Mesenteric fat pad (tissue), 1 donor: ENCODE data around the gene CRYBB3. TPM values are rescaled to one million over a fixed set of nuclear protein-coding genes. Genes with fewer than 3 reads are reported as not detected.

Experiments used
- DNase-seq: peaks from one replicate; pipeline ENCODE4 v3.0.0-alpha.2; 2020; ENCODE audit warnings: low spot score
- long read RNA-seq: library from polyadenylated mRNA; unstranded; transcript quantifications from one replicate; pipeline ENCODE4 v2.0.0, GENCODE V29; 2020
- total RNA-seq: library from RNA; stranded (reverse); fragmentation: NEBNext Ultra II Directional; extraction: Animal tissue kit (Norgen Biotek cat#: 25700); gene quantifications from one replicate; pipeline ENCODE4 v1.2.1, GENCODE V29; 2021
- donor health status: DM: yes; HTN: yes; CAD: no.

The CRYBB3 gene
- not detected for total RNA-seq
- long read RNA-seq, result 0 reads

GRCh38 chr22:25199731-25200520, at the start of gene CRYBB3:
TSS of gene CRYBB3 (plus strand) at chr22:25199858. CDS start at chr22:25201397, 1,539 bp downstream.
- no peak for DNase-seq

DNA sequence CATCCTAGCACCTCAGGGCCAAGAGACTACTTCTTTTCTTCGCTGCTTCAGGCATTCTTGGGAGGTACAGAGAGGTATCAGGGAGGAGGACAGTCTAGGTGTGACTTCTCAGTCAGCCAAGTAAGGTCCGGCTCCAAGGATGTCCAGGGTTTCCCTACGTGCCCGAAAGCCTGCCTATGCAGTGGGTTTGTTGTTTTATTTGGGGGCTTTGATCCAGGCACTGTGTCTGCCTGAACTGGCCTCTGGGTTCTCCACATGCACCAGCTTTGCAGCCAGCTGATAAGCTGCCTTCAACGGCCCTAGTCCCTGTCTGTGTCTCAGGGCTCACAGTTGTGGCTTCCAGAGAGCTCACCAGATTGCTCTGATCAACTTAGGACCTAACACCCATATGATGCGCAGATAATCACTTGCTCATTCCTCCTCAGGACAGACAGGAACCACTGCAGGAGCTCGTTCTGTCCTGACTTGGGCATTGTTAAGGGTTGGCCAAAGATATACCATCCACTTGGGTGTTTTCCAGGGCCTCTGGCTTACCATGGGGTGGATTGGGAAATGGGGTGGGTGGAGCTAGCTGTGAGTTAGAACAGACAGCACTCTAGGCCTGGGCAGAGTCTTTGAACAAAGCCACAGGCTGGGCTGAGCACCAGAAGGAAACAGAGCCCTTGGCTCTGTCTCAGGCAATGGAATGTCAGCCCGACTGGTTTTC, 45.5 kb upstream of the CRYBB3 start:
- no peak for DNase-seq

DNA sequence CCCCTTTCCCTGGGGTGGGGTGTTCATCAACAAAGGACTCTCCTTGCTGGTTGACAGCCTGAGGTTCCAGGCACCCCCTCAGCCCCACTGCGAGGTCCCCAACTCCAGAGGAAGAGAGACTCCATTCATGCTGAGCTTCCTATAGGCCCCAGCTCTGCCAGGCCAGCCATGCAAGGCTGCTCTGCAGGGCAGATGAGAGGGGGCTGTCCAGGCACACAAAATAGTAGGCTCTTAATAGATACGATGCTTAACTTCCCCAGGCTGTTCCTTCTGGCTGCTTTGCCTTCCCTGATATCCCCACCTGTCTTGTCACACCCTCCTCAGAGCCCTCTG, 45.0 kb upstream of the CRYBB3 start:
- no peak for DNase-seq

DNA sequence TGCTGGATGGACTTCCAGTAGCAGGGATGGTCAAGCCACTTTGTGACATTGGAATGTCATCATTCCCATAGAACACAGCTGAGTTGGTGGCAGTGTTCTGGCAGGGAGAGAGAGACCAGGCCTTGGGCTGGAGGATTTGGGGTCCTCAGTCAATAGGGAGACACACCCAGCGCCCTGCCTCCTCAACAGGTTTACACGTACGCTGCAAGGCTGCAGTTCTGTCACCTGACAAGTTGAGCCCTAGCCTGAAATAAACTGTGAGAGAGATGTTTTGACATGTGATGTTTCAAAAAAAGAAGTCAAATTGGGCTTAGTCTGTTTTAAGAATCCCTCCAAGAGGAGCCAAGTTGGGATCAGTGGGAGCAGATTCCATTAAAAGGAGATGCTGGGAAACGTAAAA, 42.9 kb upstream of the CRYBB3 start:
- DNase-seq, result no peak

GRCh38 chr22:25159028-25159427, 40.6 kb upstream of the CRYBB3 start:
- no peak for DNase-seq

DNA sequence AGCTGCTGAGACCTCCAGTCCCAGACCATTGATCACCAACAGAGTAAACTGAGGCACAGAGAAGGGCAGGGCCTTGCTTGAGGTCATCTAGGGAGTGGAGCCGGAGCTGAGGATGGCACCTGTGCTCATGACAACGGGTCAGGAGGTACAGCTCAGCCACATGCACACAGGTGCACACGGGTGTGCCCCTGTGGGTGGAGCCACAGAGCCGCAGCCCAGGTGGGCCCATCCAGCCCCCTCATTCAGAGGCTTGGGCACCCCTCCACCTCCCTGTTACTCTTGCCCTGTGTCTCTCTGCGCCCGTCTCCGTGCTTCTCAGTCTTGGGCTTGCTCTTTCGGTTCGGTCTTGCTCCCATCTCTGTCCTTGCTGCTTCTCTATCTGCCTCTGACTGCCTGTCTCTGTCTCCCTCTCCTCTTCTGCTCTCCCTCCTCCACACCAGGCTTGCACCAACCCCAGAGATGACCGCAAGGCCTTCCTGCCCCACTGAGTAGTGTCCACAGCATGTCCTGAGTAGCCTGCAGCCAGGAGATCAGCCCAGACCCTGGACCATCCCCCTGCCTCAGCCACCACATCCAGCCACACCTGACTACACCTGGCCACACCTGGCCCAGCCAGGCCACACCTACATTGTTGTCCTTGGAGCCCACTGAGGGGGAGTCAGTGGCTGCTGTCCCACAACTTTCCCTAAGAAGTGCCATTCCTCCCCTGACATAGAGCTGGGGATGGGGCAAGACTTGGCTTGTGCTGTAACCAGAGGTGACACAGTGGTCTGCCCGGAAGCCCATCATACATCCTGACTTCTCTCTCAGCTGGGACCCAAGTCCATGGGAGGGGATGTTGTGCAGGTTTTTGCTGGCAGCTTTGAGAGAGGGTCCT, 39.3 kb upstream of the CRYBB3 start:
- no peak for DNase-seq

DNA sequence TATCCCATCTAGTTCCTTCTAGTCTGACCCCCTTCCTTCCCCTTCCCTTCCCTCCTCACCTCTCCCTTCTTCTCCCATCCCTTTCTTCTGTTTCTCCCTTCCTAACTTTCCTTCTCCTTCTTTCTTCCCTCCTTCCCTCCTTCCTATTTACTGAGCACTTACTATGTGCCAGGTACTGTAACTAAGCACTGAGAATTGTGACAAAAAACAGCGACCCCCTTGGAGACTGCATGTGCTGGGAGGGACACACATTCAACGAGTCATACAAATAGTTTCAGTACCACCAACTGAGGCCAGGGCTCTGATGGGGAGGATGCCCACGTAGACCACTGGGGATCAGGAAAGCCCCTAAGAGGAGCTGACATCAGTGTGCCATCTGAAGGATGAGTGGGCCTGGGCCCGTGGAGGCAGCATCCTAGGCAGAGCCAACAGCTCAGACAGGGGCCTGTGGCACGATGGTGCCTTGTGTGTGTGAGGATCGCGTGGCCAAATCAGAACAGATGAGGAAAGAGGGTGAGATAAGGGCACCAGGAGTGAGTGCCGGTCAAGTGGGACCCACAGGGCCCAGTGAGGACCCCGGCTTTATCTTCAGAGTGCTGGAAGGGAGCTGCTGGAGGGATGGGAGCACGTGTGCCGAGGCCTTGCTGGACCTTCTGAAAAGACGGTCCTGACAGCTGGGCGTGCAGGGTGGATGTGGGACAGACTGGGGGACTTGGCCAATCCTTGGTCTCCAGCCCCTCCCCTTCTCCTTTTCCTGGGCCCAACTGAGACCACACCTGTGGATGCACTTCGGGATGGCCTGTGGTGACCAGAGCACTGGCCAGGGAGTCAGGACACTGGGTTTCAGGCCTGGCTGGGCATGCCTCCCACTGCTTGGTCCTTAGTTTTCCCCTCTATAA, 38.4 kb upstream of the CRYBB3 start:
- no peak for DNase-seq

- DNase-seq, result no peak
Observed at GRCh38 chr22:25161916-25162530, 37.6 kb upstream of the CRYBB3 start.

DNA sequence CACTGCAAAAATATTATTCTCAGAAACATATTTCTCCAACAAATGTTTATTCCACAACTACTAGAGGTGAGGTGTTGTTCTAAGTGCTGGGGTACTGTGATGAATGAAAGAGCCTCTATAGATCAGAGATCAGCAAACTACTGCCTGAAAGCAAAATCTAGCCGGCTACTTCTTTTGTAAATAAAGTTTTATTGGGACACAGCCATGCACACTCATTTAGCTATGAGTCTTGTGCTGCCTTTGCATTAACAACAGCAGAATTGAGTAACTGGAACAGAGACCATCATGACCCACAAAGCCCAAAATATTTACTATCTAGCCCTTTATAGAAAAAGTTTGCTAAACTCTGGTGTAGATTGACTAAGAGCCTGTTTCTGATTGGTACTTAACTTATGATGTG, 37.1 kb upstream of the CRYBB3 start:
- no peak for DNase-seq

DNA sequence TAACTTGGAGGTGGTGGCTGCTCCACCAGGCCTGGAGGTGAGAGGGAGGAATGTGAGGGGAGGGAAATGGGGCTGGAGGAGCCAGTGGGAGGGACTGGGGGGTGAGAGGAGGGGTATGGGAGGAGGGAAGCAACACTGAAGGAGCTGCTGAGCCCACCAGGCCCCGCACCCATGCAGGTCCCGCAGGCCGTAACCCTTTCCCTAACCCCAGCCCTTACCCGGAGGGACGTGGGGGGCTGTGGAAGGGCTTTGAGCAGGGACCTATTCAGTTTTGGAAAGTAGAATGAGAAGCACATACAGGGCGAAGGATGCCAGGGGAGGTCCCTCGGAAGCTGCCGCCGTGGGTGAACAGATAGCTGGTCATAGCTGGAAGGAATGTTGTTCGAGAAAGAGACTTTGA, 33.9 kb upstream of the CRYBB3 start:
- no peak for DNase-seq

GRCh38 chr22:25166266-25167040, 33.2 kb upstream of the CRYBB3 start:
- DNase-seq, result no peak

DNA sequence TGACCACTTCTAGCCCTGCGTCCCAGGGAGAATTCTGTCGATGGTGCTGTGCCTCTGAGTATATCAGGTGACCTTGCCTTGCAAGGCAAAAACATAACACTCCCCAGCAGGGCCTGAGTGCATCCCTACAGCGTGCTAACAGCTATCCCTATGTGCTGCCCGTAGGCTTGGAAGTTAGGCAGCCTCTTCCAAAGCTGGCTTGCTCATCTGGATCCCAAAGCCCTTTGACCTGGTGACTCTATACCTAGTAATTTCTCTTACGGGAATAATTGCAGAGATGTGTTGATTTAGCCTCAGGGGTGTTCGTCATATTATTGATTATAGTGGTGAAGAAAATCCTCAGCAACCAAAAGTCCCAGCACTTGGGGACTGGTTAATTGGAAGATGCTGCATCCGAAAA, 32.6 kb upstream of the CRYBB3 start:
- no peak for DNase-seq

DNA sequence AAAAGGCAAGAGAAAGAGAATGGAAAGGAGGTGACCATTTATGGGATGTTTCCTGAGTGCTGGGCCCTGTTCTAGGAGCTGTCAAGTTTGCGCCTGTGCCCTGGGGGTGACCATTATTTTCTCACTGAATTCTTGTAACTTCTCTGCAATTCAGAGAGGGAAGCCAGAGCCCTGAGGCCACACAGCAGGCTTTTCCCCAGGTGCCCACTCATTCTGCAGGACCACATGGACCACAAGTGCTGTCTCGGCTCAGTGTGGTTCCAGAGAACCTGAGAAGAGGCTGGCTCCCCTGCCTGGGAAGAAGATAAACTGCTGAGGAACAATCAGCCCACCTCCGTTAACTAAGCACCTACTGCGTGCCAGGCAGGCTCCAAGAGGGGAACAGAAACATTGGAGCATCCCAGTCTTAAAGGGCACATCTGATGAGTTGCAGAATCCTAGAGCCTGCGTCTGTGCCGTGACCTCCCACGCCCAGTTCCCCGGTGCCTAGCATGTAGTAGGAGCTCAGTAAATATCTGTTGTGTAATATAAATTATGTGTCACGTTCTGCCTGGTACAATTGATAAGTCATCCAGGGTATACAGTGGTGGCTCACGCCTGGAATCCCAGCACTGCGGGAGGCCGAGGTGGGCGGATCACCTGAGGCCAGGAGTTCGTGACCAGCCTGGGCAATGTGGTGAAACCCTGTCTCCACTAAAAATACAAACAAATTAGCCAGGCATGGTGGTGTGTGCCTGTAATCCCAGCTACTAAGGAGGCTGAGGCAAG, 31.6 kb upstream of the CRYBB3 start:
- DNase-seq, result no peak

- DNase-seq, result no peak
Observed at GRCh38 chr22:25169278-25170031, 30.2 kb upstream of the CRYBB3 start.

GRCh38 chr22:25170426-25170980, 29.2 kb upstream of the CRYBB3 start:
- DNase-seq, result no peak

DNA sequence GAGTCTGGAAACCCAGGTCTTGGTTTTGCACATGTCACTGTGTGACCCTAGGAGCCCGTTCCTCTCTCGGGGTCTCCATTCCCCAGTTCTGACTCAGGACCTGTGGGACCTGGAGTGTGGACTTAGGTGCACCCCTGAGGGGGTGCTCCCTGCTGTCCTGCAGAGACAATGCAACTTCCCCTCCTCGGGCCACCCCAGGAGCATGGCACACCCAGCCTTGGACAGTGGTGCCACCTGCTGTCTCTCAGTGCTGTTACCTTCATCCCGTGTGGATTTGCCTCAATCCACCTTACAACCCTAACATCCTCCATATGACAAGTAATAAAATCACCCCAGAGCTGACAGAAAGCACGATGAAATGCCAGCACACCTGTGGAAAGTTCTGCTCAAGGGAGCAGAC, 27.5 kb upstream of the CRYBB3 start:
- DNase-seq, result no peak

- DNase-seq, result no peak
Observed at GRCh38 chr22:25174156-25174887, 25.3 kb upstream of the CRYBB3 start.
